Right atrium auricular region (tissue), 2 donors: ENCODE measurements around the gene PC. TPM values are rescaled to one million over a fixed set of nuclear protein-coding genes. Genes with fewer than 3 reads are reported as not detected.
A peak's percentile ranks its signal among the peaks of the same experiment; 100 is the strongest.
"Not testable (repeated sequence)": the region's sequence is repeated elsewhere in the genome, so short reads cannot be mapped to it uniquely, and the experiment has no call there.

Source experiments
- DNase-seq: peaks from one replicate; pipeline ENCODE4 v3.0.0-alpha.2; 2019; ENCODE audit warnings: low spot score
- H3K27ac ChIP-seq, 2 donors: fragments of 200-600 bp; sonication (generic); 1 replicate in 1 of 2; 2 replicates in 1 of 2; pipeline ENCODE4 v1.5.1; 2016 to 2019
- H3K27me3 ChIP-seq, 2 donors: fragments of 200-600 bp; sonication (generic); one replicate each; pipeline versions ENCODE4 v1.5.1 to v1.6.0; 2017 to 2019
- H3K36me3 ChIP-seq: fragments of 200-600 bp; sonication (generic); one replicate; pipeline ENCODE4 v1.5.1; 2016
- H3K4me1 ChIP-seq, 2 donors: fragments of 200-600 bp; sonication (generic); one replicate each; pipeline versions ENCODE4 v1.5.1 to v1.6.0; 2017 to 2019
- H3K4me3 ChIP-seq, 2 donors: fragments of 200-600 bp; sonication (generic); 1 replicate in 1 of 2; 2 replicates in 1 of 2; pipeline ENCODE4 v1.5.1; 2017 to 2019; ENCODE audit warnings: mild to moderate bottlenecking in 1 of 2, moderate library complexity in 1 of 2
- H3K9me3 ChIP-seq, 2 donors: fragments of 200-600 bp; sonication (generic); one replicate each; pipeline ENCODE4 v1.5.1; 2019
- total RNA-seq, 2 donors: library from RNA; depleted of rRNA; stranded (reverse); fragments of >200 nt; gene quantifications; one replicate each; pipeline ENCODE4 v1.1.0, GENCODE V29; 2016
- TF ChIP-seq, protein P1 (sequence below), 2 donors: fragments of 200-600 bp; sonication (generic); IDR thresholded peaks; one replicate each; pipeline ENCODE4 v1.5.1; 2019; ENCODE audit warnings: antibody characterized with exemption in 2 of 2

The PC gene
- total RNA-seq, 2 donors from 2014 or later = 8.6 to 9.3 TPM

DNA sequence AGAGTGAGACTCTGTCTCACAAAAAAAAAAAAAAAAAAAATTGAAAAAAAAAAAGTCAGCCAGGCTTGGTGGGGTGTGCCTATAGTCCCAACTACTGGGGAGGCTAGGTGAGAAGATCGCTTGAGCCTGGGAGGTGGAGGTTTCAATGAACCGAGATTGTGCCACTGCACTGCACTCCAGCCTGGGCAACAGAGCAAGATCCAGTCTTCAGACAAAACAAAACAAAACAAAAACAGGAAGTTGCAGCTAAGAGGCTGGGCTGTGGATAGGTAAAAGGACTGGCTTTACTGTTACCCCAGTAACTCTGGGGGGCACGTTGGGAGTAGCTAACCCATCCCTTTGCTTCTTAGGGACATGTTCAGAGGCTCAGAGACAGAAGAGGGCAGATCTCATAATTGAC is 6.3 kb upstream of the PC start:
- H3K36me3 ChIP-seq = no peaks in the 10 kb centered on the region
- TF ChIP-seq, protein P1, sequence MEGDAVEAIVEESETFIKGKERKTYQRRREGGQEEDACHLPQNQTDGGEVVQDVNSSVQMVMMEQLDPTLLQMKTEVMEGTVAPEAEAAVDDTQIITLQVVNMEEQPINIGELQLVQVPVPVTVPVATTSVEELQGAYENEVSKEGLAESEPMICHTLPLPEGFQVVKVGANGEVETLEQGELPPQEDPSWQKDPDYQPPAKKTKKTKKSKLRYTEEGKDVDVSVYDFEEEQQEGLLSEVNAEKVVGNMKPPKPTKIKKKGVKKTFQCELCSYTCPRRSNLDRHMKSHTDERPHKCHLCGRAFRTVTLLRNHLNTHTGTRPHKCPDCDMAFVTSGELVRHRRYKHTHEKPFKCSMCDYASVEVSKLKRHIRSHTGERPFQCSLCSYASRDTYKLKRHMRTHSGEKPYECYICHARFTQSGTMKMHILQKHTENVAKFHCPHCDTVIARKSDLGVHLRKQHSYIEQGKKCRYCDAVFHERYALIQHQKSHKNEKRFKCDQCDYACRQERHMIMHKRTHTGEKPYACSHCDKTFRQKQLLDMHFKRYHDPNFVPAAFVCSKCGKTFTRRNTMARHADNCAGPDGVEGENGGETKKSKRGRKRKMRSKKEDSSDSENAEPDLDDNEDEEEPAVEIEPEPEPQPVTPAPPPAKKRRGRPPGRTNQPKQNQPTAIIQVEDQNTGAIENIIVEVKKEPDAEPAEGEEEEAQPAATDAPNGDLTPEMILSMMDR (IDR thresholded peaks at IDR 0.05) = no peak
- DNase-seq = no peak
- no peaks in the 10 kb centered on the region for H3K4me1 ChIP-seq
- no peaks in the 10 kb centered on the region for H3K27me3 ChIP-seq
- no peaks in the 10 kb centered on the region for H3K9me3 ChIP-seq
- no peak overlapping the region for H3K4me3 ChIP-seq
- no peak overlapping the region for H3K27ac ChIP-seq

DNA sequence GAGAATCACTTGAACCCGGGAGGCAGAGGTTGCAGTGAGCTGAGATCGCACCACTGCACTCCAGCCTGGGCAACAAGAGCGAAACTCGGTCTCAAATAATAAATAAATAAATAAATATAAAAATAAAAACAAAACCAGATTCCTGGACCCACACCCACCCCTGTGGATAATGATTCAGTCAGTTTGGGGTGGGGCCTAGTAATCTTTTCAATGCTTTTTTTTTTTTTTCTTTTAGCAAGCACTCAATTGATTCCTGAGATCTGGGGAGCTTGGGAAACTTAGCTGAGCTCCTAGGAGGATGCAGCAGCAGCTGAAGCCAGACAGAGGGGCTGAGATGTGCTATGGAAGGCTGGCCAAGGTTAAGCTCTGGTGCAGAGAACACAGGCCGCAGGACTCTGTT is 4.6 kb upstream of the PC start:
- Histone ChIP-seq H3K4me1 (peaks cover 0 to 8% of the 10 kb centered on the region in 2 donors), H3K27ac (no peak overlapping the region), H3K36me3 (no peaks in the 10 kb centered on the region), H3K4me3 (no peak overlapping the region), H3K9me3 (no peaks in the 10 kb centered on the region), H3K27me3 (no peaks in the 10 kb centered on the region)
- TF ChIP-seq, protein P1 (IDR thresholded peaks at IDR 0.05) = no peak
- no peak for DNase-seq

DNA sequence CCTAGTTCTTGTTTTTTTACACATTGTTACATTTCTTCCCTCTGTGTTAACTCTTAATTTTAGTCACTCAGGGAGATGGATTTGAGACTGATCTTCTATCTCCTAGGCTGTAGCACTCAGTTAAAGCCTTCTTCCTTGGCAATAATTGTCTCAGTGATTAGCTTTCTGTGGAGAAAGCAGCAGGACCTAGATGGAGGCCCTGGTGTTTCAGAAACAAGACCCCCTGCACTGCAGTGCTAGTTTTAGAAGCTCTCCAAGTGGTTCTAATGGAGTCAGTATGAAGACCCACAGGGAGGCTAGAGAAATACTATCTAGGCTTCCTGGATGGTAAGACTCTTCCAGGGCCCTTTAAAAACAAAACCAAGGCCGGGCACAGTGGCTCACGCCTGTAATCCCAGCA is 4.1 kb upstream of the PC start:
- Histone ChIP-seq H3K4me3 (no peak overlapping the region), H3K9me3 (no peaks in the 10 kb centered on the region), H3K27ac (no peak overlapping the region), H3K27me3 (no peaks in the 10 kb centered on the region), H3K36me3 (no peaks in the 10 kb centered on the region), H3K4me1 (peaks cover 0 to 14% of the 10 kb centered on the region in 2 donors)
- no peak for DNase-seq
- TF ChIP-seq, protein P1 (IDR thresholded peaks at IDR 0.05) = no peak

DNA sequence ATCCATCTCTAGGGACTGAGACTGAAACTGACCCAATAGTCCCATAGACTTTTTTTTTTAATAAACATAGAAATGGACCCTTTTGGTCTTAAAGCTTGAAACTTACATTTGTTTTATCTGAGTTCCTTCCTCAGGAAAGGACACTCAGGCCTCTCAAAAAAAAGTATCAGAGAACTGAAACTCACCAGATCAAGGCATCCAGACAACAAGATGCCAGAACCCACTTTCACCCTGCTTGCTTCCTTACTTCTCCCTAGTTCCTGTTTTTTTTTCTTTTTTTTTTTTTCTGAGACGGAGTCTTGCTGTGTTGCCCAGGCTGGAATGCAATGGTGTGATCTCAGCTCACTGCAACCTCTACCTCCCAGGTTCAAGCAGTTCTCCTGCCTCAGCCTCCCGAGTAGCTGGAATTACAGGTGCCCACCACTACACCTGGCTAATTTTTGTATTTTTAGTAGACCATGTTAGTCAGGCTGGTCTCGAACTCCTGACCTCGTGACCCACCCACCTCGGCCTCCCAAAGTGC is 3.6 kb upstream of the PC start:
- H3K27ac ChIP-seq, H3K4me3 ChIP-seq, H3K27me3 ChIP-seq, DNase-seq, H3K36me3 ChIP-seq, H3K9me3 ChIP-seq: not testable (repeated sequence)
- H3K4me1 ChIP-seq = peaks cover 0 to 19% of the 10 kb centered on the region in 2 donors

DNA sequence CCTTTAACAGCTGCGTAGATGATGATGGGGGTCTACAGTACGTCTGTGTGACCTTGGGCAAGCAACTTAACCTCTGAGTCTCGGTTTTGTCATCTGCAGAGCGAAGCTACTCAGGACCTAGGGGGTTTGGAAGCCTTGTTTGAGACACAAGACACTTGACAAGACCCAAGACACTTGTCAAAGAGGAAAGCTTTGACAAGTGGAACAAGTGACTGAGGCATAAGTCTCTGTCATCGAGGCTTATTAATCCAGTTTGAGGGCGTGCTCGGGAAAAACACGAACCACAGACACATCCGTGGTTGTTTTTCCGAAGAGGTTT is 732 bp upstream of the PC start:
- H3K4me3 ChIP-seq = peak overlapping the region; percentile 3 to 68
- H3K4me1 ChIP-seq = peaks cover 0 to 21% of the 10 kb centered on the region in 2 donors
- no peak for DNase-seq
- TF ChIP-seq, protein P1 (IDR thresholded peaks at IDR 0.05) = no peak
- H3K36me3 ChIP-seq = no peaks in the 10 kb centered on the region
- H3K9me3 ChIP-seq = no peaks in the 10 kb centered on the region
- peak overlapping the region; percentile 52 to 66 for H3K27ac ChIP-seq
- no peaks in the 10 kb centered on the region for H3K27me3 ChIP-seq

DNA sequence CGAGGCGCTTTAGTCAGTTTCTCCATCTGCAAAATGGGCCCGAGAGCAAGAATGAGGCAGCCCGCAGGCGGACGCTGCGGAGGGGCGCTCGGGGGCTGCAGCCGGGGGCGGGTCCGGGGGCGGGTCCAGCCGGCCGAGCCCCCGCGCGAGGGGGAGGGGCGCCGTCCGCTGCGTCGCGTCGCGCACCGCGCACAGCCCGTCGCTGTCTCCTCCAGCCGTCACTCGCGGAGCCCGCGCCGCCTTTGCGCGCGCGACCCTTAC is 282 bp downstream of the PC start:
- DNase-seq = no peak
- Histone ChIP-seq H3K4me1 (peaks cover 0 to 21% of the 10 kb centered on the region in 2 donors), H3K27me3 (no peaks in the 10 kb centered on the region), H3K9me3 (no peaks in the 10 kb centered on the region), H3K27ac (peak overlapping the region; percentile 62 to 80), H3K36me3 (no peaks in the 10 kb centered on the region), H3K4me3 (peak overlapping the region; percentile 68 to 72)
- TF ChIP-seq, protein P1 (IDR thresholded peaks at IDR 0.05) = no peak
